ENCODE data around the gene C8B. TPM values are rescaled to one million over a fixed set of nuclear protein-coding genes. Genes with fewer than 3 reads are reported as not detected.
A peak's percentile ranks its signal among the peaks of the same experiment; 100 is the strongest.

C8B gene
- total RNA-seq, 1 experiment from 2014 or later = not detected

DNA sequence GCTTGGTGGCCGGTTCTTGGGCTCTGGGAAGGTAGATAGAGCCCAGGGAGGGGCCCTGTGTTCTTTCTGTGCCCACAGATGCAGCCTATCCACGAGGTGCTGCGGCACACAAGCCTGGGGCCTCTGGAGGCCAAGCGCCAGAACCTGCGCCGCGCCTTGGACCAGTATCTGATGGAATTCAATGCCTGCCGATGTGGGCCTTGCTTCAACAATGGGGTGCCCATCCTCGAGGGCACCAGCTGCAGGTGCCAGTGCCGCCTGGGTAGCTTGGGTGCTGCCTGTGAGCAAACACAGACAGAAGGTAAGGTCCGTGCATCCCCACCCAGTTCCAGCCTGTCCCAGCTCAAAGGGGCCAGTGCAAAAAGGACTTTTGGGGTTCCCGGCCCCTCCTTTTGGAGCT, 53.5 kb downstream of the C8B start:
- no TSS peak for BruUV-seq (replicated peaks)
- Mint-ChIP-seq H3K36me3 (ENCODE audit: insufficient read depth, unreplicated experiment) (no peaks in the 10 kb centered on the region), H3K4me3 (ENCODE audit: unreplicated experiment) (no peak overlapping the region), H3K27me3 (ENCODE audit: insufficient read depth, unreplicated experiment) (no peaks in the 10 kb centered on the region), H3K27ac (ENCODE audit: unreplicated experiment) (no peak overlapping the region), H3K9me3 (ENCODE audit: unreplicated experiment) (peaks cover 10% of the 10 kb centered on the region), H3K4me1 (ENCODE audit: low read depth, unreplicated experiment) (peaks cover 8% of the 10 kb centered on the region)
- Histone ChIP-seq H3K4me3 (ENCODE audit: low read depth, low read length) (no peak overlapping the region), H3K36me3 (ENCODE audit: control insufficient read depth, insufficient read depth, low read length) (no peaks in the 10 kb centered on the region), H3K4me1 (peaks cover 39% of the 10 kb centered on the region), H3K9me3 (no peaks in the 10 kb centered on the region), H3K27me3 (replicated peaks; ENCODE audit: control insufficient read depth, insufficient read depth, low read length) (no peaks in the 10 kb centered on the region)
- TF ChIP-seq, protein P1, sequence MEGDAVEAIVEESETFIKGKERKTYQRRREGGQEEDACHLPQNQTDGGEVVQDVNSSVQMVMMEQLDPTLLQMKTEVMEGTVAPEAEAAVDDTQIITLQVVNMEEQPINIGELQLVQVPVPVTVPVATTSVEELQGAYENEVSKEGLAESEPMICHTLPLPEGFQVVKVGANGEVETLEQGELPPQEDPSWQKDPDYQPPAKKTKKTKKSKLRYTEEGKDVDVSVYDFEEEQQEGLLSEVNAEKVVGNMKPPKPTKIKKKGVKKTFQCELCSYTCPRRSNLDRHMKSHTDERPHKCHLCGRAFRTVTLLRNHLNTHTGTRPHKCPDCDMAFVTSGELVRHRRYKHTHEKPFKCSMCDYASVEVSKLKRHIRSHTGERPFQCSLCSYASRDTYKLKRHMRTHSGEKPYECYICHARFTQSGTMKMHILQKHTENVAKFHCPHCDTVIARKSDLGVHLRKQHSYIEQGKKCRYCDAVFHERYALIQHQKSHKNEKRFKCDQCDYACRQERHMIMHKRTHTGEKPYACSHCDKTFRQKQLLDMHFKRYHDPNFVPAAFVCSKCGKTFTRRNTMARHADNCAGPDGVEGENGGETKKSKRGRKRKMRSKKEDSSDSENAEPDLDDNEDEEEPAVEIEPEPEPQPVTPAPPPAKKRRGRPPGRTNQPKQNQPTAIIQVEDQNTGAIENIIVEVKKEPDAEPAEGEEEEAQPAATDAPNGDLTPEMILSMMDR (IDR thresholded peaks at IDR 0.05; ENCODE audit: insufficient read depth in 1 of 2, low read depth in 1 of 2, low read length in 1 of 2, severe bottlenecking in 1 of 2, unreplicated experiment in 1 of 2) = no peak
- POLR2A ChIA-PET = no interaction called here
- DNase-seq = no peak
- CTCF ChIA-PET = no interaction called here
- intact Hi-C loops (cut with micrococcal nuclease; ENCODE audit: unreplicated experiment) = no loop called here

DNA sequence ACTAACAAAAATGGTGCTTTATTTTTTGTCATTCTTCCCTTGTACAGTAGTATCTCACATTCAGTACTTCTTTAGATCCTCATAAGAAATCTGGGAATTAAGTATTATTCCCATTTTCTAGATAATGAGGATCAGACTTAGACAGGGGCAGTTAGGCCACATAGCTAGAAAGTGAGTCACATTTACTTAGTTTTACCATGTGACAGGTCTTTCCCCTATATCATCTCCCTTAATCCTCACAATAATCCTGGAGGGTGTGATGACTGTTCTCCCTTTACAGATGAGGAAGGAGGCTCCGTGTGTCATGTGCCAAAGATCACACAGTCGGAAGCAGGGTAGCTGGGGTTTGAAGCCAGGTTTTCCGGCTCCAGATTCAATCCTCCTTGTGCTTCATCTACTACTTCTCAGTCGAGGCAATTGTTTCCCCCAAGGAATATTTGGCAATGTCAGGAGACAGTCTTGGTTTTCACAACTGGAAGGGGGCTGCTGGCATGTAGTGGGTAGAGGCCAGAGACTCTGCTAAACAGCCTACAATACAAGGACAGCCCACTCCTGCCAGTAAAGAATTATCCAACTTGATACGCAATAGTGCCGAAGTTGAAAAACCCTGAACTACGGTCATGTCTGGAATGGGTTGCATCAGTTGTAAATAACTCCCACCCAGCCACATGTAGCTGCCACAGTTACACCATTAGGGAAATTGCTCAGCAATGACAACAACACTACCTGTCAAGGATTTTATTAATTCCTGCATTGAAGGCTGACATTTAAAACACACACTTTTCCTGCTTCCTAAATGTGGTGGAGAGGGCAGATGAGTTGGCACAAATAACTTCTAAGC, 54.5 kb downstream of the C8B start:
- H3K27me3 ChIP-seq (replicated peaks; ENCODE audit: control insufficient read depth, insufficient read depth, low read length) = no peaks in the 10 kb centered on the region
- POLR2A ChIA-PET = interaction anchor here (0.8 kb wide), 1 partner anchor 74 kb away, joined by 3 read pairs; no protein-coding TSS in a partner anchor
- H3K4me3 ChIP-seq (ENCODE audit: low read depth, low read length) = no peak overlapping the region
- no peaks in the 10 kb centered on the region for H3K9me3 ChIP-seq
- H3K4me3 Mint-ChIP-seq (ENCODE audit: unreplicated experiment) = no peak overlapping the region
- H3K36me3 ChIP-seq (ENCODE audit: control insufficient read depth, insufficient read depth, low read length) = no peaks in the 10 kb centered on the region
- H3K27ac Mint-ChIP-seq (ENCODE audit: unreplicated experiment) = peak overlapping the region; percentile 72
- no peaks in the 10 kb centered on the region for H3K36me3 Mint-ChIP-seq (ENCODE audit: insufficient read depth, unreplicated experiment)
- CTCF ChIA-PET = no interaction called here
- no peaks in the 10 kb centered on the region for H3K27me3 Mint-ChIP-seq (ENCODE audit: insufficient read depth, unreplicated experiment)
- TSS peak; percentile 52 for BruUV-seq (replicated peaks)
- H3K4me1 Mint-ChIP-seq (ENCODE audit: low read depth, unreplicated experiment) = peaks cover 8% of the 10 kb centered on the region
- DNase-seq = peak in 1 of 2 experiments; percentile 4
- H3K4me1 ChIP-seq = peaks cover 39% of the 10 kb centered on the region
- TF ChIP-seq, protein P1 (IDR thresholded peaks at IDR 0.05; ENCODE audit: insufficient read depth in 1 of 2, low read depth in 1 of 2, low read length in 1 of 2, severe bottlenecking in 1 of 2, unreplicated experiment in 1 of 2) = no peak
- intact Hi-C loops (cut with micrococcal nuclease; ENCODE audit: unreplicated experiment) = no loop called here
- H3K9me3 Mint-ChIP-seq (ENCODE audit: unreplicated experiment) = peaks cover 10% of the 10 kb centered on the region

DNA sequence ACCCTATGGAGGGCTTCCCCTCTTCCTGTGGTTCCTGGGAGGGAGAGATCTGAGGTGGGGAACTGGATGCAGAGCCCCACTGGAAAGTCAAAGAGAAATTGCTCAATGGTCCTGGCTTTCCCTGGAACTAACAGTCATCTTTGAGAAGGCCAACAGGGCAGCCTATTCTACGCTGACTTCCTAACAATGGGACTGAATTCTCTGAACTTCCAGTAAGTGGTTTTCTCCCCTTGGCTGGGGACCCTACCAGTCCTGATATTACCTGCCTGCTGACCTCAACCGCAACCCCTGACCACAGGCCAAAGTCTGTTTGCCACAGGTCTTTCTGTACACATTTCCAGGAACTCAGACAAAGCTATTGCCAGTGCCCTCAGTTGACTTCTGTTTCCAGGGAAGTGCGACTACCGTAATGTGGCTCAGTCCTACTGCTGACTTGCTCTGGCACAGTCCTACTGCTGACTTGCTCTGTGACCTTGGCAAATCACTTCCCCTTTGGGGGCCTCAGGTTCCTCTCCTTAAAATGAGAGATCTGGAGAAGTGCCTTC, 55.3 kb downstream of the C8B start:
- Mint-ChIP-seq H3K9me3 (ENCODE audit: unreplicated experiment) (peaks cover 10% of the 10 kb centered on the region), H3K27me3 (ENCODE audit: insufficient read depth, unreplicated experiment) (no peaks in the 10 kb centered on the region), H3K4me1 (ENCODE audit: low read depth, unreplicated experiment) (peaks cover 8% of the 10 kb centered on the region), H3K4me3 (ENCODE audit: unreplicated experiment) (no peak overlapping the region), H3K36me3 (ENCODE audit: insufficient read depth, unreplicated experiment) (no peaks in the 10 kb centered on the region), H3K27ac (ENCODE audit: unreplicated experiment) (peak overlapping the region; percentile 72)
- no TSS peak for BruUV-seq (replicated peaks)
- Histone ChIP-seq H3K4me1 (peaks cover 39% of the 10 kb centered on the region), H3K4me3 (ENCODE audit: low read depth, low read length) (no peak overlapping the region), H3K36me3 (ENCODE audit: control insufficient read depth, insufficient read depth, low read length) (no peaks in the 10 kb centered on the region), H3K27me3 (replicated peaks; ENCODE audit: control insufficient read depth, insufficient read depth, low read length) (no peaks in the 10 kb centered on the region), H3K9me3 (no peaks in the 10 kb centered on the region)
- TF ChIP-seq, protein P1 (IDR thresholded peaks at IDR 0.05; ENCODE audit: insufficient read depth in 1 of 2, low read depth in 1 of 2, low read length in 1 of 2, severe bottlenecking in 1 of 2, unreplicated experiment in 1 of 2) = no peak
- POLR2A ChIA-PET = interaction anchor here (0.8 kb wide), 1 partner anchor 75 kb away, joined by 3 read pairs; no protein-coding TSS in a partner anchor
- CTCF ChIA-PET = no interaction called here
- intact Hi-C loops (cut with micrococcal nuclease; ENCODE audit: unreplicated experiment) = no loop called here
- peak in 1 of 2 experiments; percentile 2 for DNase-seq

Measured in Caco-2 (cell line).